PC-9 (cell line): Measurements from ENCODE around the gene HHIPL1. TPM values are rescaled to one million over a fixed set of nuclear protein-coding genes. Genes with fewer than 3 reads are reported as not detected.

Source experiments
- BruUV-seq: library from RNA; stranded (reverse); fragments of 400-500 nt; replicated peaks from 2 replicates; lab custom pipeline; 2021; lab: Mats Ljungman, UMichigan
- CTCF ChIA-PET: fragments of 300-600 bp; sonication (Branson Sonifier 250); formaldehyde crosslinking; loops from one replicate; lab custom pipeline; 2022; ENCODE audit warnings: antibody characterized with exemption; lab: Charles Lee
- POLR2A ChIA-PET: fragments of 300-600 bp; sonication (Branson Sonifier 250); formaldehyde crosslinking; loops from one replicate; lab custom pipeline; 2022; ENCODE audit warnings: antibody characterized with exemption; ENCODE audit not compliant: unreplicated experiment; lab: Charles Lee
- DNase-seq, 2 experiments: peaks; one replicate each; pipeline versions ENCODE4 v3.0.0 to v3.0.0-alpha.2; 2015 to 2022; ENCODE audit warnings: mixed read lengths in 1 of 2
- H2AFZ ChIP-seq: fragments of 200-600 bp; sonication (generic); 2 replicates; pipeline ENCODE4 v1.8.1; 2017; ENCODE audit warnings: antibody characterized with exemption
- H3F3A ChIP-seq: fragments of 200-600 bp; sonication (generic); 2 replicates; pipeline ENCODE4 v1.8.1; 2017; ENCODE audit warnings: antibody characterized with exemption, mild to moderate bottlenecking, low read depth; ENCODE audit not compliant: insufficient read depth
- H3K27ac ChIP-seq: fragments of 200-600 bp; sonication (generic); 2 replicates; pipeline ENCODE4 v1.6.1; 2016; ENCODE audit warnings: mixed run types
- H3K27me3 ChIP-seq: fragments of 200-600 bp; sonication (generic); 2 replicates; pipeline ENCODE4 v1.6.1; 2016; ENCODE audit warnings: low read depth, mixed run types; ENCODE audit not compliant: insufficient read depth
- H3K36me3 ChIP-seq: fragments of 200-600 bp; sonication (generic); 2 replicates; pipeline ENCODE4 v1.6.1; 2016; ENCODE audit warnings: low read depth, mixed run types
- H3K4me1 ChIP-seq: fragments of 200-600 bp; sonication (generic); replicated peaks from 2 replicates; pipeline ENCODE4 v1.6.1; 2016; ENCODE audit warnings: mixed run types; ENCODE audit not compliant: insufficient read depth
- H3K4me2 ChIP-seq: fragments of 200-600 bp; sonication (generic); 2 replicates; pipeline ENCODE4 v1.6.1; 2017; ENCODE audit warnings: mixed run types
- H3K4me3 ChIP-seq: fragments of 200-600 bp; sonication (generic); 2 replicates; pipeline ENCODE4 v1.6.1; 2016; ENCODE audit warnings: mixed run types
- H3K79me2 ChIP-seq: fragments of 200-600 bp; sonication (generic); 2 replicates; pipeline ENCODE4 v1.6.1; 2017; ENCODE audit warnings: low read depth, mixed run types
- H3K9me2 ChIP-seq: fragments of 200-600 bp; sonication (generic); 2 replicates; pipeline ENCODE4 v1.8.1; 2017; ENCODE audit warnings: mild to moderate bottlenecking; ENCODE audit not compliant: insufficient read depth
- H3K9me3 ChIP-seq: fragments of 200-600 bp; sonication (generic); 2 replicates; pipeline ENCODE4 v1.8.1; 2016; ENCODE audit warnings: low read depth; ENCODE audit not compliant: insufficient read depth
- H4K20me1 ChIP-seq: fragments of 200-600 bp; sonication (generic); 2 replicates; pipeline ENCODE4 v1.8.1; 2017; ENCODE audit not compliant: insufficient read depth
- EZH2 ChIP-seq: fragments of 200-600 bp; sonication (generic); IDR thresholded peaks from 2 replicates; pipeline ENCODE4 v1.8.0; 2017; ENCODE audit warnings: antibody characterized with exemption, low read depth
- intact Hi-C: fragments of 100-400 bp; cut with micrococcal nuclease; formaldehyde crosslinking; loops from one replicate; pipeline ENCODE4 v1.10.0; 2022; ENCODE audit not compliant: unreplicated experiment
- total RNA-seq: library from RNA; stranded (reverse); gene quantifications from 2 replicates; pipeline ENCODE4 v1.2.3, GENCODE V29; 2021
- TF ChIP-seq, protein P1 (sequence below): fragments of 200-600 bp; sonication (generic); conservative IDR thresholded peaks from 2 replicates; pipeline ENCODE4 v1.6.1; 2017; ENCODE audit warnings: mixed run types, antibody characterized with exemption, mild to moderate bottlenecking, moderate library complexity

The HHIPL1 gene
- total RNA-seq, 1 experiment from 2014 or later = 0.28 TPM

DNA sequence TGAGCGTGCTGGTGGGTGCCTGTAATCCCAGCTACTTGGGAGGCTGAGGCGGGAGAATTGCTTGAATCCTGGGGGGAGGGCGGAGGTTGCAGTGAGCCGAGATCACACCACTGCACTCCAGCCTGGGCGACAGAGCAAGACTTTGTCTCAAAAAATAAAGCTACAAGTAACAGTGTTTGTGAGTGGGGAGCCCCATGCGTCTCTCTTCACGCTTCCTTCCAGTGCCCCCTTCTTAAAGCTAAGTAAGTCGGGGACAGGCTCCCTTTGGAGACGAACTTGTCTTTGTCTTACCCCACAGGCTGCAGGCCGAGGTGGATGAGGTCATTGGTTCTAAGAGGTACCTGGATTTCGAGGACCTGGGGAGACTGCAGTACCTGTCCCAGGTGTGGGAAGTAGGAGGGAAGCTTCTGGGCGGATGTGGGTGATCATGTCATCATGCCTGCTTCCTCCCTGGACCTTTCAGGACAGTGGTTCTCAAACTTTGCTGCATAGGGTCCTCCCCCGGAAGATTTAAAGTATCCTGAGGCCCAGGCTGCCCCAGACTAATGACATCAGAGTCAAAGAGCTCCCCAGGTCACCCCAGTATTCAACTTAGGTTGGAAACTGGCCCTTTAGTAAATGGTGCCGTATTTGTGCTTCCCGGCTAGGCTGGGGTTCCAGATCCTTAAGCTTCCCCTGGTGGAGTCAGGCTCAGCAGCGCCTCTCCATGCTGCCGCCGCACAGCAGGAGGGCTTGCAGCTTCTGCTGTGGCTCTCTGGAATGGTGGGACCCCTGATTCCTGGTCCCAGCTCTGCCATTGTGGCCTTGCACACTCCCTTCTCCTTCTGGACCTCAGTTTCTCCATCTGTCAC is 76.2 kb downstream of the HHIPL1 start:
- H3K9me2 ChIP-seq = no peaks in the 10 kb centered on the region
- H4K20me1 ChIP-seq = no peaks in the 10 kb centered on the region
- no peaks in the 10 kb centered on the region for H3K36me3 ChIP-seq
- ChIA-PET POLR2A (no interaction called here), CTCF (no interaction called here)
- H3K27me3 ChIP-seq = peaks cover 21% of the 10 kb centered on the region; the same call in 1 of the 2 replicates
- no TSS peak for BruUV-seq
- no peaks in the 10 kb centered on the region for H3F3A ChIP-seq
- H3K9me3 ChIP-seq = no peaks in the 10 kb centered on the region
- no peak overlapping the region for H3K4me2 ChIP-seq
- no peaks in the 10 kb centered on the region for H3K79me2 ChIP-seq
- no peak for DNase-seq
- TF ChIP-seq EZH2 = no peak
- TF ChIP-seq, protein P1, sequence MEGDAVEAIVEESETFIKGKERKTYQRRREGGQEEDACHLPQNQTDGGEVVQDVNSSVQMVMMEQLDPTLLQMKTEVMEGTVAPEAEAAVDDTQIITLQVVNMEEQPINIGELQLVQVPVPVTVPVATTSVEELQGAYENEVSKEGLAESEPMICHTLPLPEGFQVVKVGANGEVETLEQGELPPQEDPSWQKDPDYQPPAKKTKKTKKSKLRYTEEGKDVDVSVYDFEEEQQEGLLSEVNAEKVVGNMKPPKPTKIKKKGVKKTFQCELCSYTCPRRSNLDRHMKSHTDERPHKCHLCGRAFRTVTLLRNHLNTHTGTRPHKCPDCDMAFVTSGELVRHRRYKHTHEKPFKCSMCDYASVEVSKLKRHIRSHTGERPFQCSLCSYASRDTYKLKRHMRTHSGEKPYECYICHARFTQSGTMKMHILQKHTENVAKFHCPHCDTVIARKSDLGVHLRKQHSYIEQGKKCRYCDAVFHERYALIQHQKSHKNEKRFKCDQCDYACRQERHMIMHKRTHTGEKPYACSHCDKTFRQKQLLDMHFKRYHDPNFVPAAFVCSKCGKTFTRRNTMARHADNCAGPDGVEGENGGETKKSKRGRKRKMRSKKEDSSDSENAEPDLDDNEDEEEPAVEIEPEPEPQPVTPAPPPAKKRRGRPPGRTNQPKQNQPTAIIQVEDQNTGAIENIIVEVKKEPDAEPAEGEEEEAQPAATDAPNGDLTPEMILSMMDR = no peak
- no peaks in the 10 kb centered on the region for H3K4me1 ChIP-seq
- no peak overlapping the region for H3K27ac ChIP-seq
- H2AFZ ChIP-seq = no peak overlapping the region
- H3K4me3 ChIP-seq = no peak overlapping the region
- intact Hi-C loops = no loop called here

DNA sequence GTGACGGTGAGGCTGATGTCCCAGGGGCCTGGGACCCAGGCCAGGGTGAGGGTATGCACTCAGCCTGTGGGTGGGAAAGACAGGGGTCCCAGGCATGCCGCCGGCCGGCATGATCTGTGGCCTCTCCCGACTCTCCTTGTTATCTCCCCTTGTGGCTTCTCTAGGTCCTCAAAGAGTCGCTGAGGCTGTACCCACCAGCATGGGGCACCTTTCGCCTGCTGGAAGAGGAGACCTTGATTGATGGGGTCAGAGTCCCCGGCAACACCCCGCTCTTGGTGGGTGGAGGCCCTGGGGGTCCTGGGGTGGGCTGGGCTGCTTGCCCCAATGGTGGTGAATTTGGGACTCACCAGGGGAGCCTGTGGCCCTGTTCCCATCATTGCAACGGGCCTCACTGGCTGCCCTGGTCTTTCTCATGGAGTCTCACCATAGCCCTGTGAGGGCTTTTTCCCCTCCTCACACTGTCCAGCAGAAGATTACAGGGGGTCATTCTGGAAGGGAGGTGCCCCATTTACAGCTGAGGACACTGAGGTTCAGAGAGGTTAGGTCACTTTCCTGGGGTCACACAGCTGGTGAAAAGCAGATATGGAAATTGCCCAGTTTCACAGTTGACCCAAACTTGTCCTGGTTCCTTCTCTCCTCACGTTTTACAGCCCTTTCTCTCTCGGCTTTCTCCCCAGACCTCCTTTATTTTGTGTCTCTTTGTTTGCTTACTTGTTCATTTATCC is 77.0 kb downstream of the HHIPL1 start:
- Histone ChIP-seq H3K4me2 (no peak overlapping the region), H4K20me1 (no peaks in the 10 kb centered on the region), H3K27me3 (peaks cover 18% of the 10 kb centered on the region; the same call in 1 of the 2 replicates), H3F3A (no peaks in the 10 kb centered on the region), H3K79me2 (no peaks in the 10 kb centered on the region), H3K4me3 (no peak overlapping the region), H3K9me3 (no peaks in the 10 kb centered on the region), H3K36me3 (no peaks in the 10 kb centered on the region), H3K4me1 (no peaks in the 10 kb centered on the region), H3K27ac (no peak overlapping the region), H3K9me2 (no peaks in the 10 kb centered on the region), H2AFZ (no peak overlapping the region)
- TF ChIP-seq EZH2 = no peak
- TF ChIP-seq, protein P1 = no peak
- BruUV-seq = no TSS peak
- no peak for DNase-seq
- ChIA-PET CTCF (no interaction called here), POLR2A (no interaction called here)
- intact Hi-C loops = no loop called here

DNA sequence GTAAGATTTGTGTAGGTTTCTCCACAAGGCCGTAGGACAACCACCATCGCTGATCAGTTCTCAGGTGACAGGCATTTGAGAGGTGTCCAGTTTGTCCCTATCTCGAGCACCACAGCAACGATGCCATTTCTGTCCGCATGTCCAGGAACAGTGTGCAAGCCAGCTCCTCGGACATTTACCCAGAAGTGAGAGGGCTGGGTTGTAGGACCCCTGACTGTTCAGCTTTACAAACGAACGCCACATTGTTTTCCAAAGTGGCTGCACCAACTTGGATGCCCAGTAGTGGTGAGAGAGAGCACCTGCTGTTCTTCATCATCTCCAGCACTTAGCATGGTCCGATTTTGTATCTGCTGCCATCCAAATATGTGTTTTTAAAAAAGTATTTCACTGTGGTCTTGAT is 77.8 kb downstream of the HHIPL1 start:
- no TSS peak for BruUV-seq

More for the DNA sequence above, 77.8 kb downstream of the HHIPL1 start:
- Histone ChIP-seq H3K36me3 (no peaks in the 10 kb centered on the region), H3K27ac (no peak overlapping the region), H3K4me1 (no peaks in the 10 kb centered on the region), H3K4me2 (no peak overlapping the region), H3K9me2 (no peaks in the 10 kb centered on the region), H3K79me2 (no peaks in the 10 kb centered on the region), H3F3A (no peaks in the 10 kb centered on the region), H4K20me1 (no peaks in the 10 kb centered on the region), H3K4me3 (no peak overlapping the region), H2AFZ (no peak overlapping the region), H3K27me3 (peaks cover 15% of the 10 kb centered on the region; the same call in 1 of the 2 replicates), H3K9me3 (no peaks in the 10 kb centered on the region)
- no peak for DNase-seq
- POLR2A ChIA-PET = no interaction called here
- CTCF ChIA-PET = no interaction called here
- intact Hi-C loops = no loop called here
- TF ChIP-seq EZH2 = no peak
- TF ChIP-seq, protein P1 = no peak
